ENCODE data around the gene FAM117A. TPM values are rescaled to one million over a fixed set of nuclear protein-coding genes. Genes with fewer than 3 reads are reported as not detected.
A peak's percentile ranks its signal among the peaks of the same experiment; 100 is the strongest.

The FAM117A gene
- total RNA-seq, 1 experiment from 2014 or later = 26.2 TPM

DNA sequence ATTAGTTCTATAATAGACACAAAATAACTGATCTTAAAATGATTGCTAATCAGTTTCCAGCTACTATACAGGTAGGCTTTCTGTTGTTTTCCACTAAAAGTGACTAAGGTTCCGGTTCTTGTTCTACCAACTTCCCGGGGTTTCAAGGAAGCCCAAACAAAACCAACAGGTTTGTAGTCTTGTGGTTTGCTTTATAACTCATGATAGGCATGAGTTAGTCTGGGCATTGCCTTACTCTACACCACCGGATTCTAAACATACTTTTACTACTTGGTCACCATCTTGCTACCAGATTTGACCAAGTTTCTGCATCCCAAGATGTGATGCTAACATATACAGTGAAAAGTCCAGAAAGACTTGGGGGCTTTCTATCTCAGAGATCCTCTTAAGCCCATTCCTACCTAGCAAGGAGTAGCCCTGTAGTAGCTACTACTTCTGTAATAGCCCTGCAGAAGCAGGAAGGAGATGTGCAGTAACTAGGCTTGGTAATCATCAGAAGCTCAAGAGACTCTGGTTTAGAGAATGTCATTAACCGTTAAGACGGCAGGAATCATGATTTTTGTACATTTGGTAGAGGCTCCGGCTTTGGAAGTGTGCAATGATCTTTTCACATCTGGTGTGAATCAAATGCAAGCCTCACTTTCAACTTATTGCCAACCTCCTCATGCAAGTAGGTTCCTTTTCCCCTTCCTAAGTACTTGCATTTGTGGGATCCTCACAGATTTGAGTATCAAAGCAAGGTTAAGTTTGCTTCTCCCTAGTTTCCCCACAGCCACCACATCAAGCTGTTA is 1.6 kb downstream of the FAM117A start:
- DNase-seq (ENCODE audit: low spot score) = no peak
- Mint-ChIP-seq H3K27me3 (ENCODE audit: low read depth) (peaks cover 24% of the 10 kb centered on the region), H3K36me3 (peaks cover 9% of the 10 kb centered on the region), H3K9me3 (peaks cover 3% of the 10 kb centered on the region; the same call in 1 of the 2 replicates), H3K27ac (no peak overlapping the region), H3K4me1 (peaks cover 43% of the 10 kb centered on the region), H3K4me3 (peak overlapping the region; percentile 93)
- CTCF ChIA-PET = interaction anchor here (1.0 to 3.1 kb wide), 6 partner anchors 11 to 234 kb away, joined by 3 to 22 read pairs (median 6); partner anchors contain the start of genes KAT7 and SLC35B1
- TF ChIP-seq ESRRA (CRISPR knock-in tag; IDR thresholded peaks at IDR 0.05; ENCODE audit: borderline replicate concordance) = no peak
- TF ChIP-seq ETV6 (CRISPR knock-in tag; IDR thresholded peaks at IDR 0.05) = no peak
- TF ChIP-seq, protein P1, sequence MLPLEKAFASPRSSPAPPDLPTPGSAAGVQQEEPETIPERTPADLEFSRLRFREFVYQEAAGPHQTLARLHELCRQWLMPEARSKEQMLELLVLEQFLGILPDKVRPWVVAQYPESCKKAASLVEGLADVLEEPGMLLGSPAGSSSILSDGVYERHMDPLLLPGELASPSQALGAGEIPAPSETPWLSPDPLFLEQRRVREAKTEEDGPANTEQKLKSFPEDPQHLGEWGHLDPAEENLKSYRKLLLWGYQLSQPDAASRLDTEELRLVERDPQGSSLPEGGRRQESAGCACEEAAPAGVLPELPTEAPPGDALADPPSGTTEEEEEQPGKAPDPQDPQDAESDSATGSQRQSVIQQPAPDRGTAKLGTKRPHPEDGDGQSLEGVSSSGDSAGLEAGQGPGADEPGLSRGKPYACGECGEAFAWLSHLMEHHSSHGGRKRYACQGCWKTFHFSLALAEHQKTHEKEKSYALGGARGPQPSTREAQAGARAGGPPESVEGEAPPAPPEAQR (CRISPR knock-in tag; IDR thresholded peaks at IDR 0.05) = no peak
- POLR2A ChIA-PET = interaction anchor here (0.6 to 2.5 kb wide), 3 partner anchors 26 to 54 kb away, joined by 5 to 12 read pairs (median 5); partner anchors contain the start of genes KAT7 and SLC35B1
- ATAC-seq = no peak

DNA sequence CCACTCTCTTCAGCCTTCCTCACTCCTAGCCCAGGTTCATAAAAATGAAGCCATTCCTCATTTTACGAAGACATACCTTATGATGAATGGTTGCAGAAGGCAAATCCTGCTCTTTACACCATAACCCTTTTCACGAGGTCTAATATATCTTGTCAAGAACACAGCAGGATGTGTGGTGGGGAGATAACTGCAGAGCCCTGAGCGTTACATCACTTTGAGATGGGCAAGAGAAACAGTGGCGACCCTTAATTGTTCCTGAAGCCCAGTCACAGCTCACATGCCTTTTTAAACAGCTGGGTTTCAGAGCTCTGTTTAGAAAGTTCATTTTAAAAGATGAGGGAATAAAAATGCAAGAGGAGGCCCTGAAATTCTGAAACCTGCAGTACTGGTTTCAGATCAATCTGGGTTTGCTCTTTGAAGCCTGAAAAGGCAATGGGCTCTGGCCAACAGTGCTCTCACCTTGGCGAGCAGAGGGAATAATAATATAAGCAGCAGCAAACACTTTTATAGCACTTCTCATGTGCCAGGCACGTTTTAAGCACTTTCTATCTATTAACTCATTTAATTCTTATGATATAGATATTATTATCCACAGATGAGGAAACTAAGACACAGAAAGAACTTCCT is 2.9 kb downstream of the FAM117A start:
- Mint-ChIP-seq H3K27me3 (ENCODE audit: low read depth) (peaks cover 12% of the 10 kb centered on the region), H3K36me3 (peaks cover 9% of the 10 kb centered on the region), H3K4me3 (no peak overlapping the region), H3K9me3 (peaks cover 3% of the 10 kb centered on the region; the same call in 1 of the 2 replicates), H3K27ac (no peak overlapping the region), H3K4me1 (peaks cover 54% of the 10 kb centered on the region)
- CTCF ChIA-PET = interaction anchor here (1.0 kb wide), 2 partner anchors 53 to 193 kb away, joined by 3 read pairs; partner anchors contain the start of gene SLC35B1
- ATAC-seq (no peak), DNase-seq (ENCODE audit: low spot score) (no peak)
- POLR2A ChIA-PET = interaction anchor here (0.5 to 0.6 kb wide), 2 partner anchors 55 to 1831 kb away, joined by 4 read pairs; no protein-coding TSS in a partner anchor
- TF ChIP-seq HMGA2 (CRISPR knock-in tag; IDR thresholded peaks at IDR 0.05) (no peak), ELF4 (CRISPR knock-in tag; IDR thresholded peaks at IDR 0.05; ENCODE audit: low read depth) (no peak)
- TF ChIP-seq, protein P2, sequence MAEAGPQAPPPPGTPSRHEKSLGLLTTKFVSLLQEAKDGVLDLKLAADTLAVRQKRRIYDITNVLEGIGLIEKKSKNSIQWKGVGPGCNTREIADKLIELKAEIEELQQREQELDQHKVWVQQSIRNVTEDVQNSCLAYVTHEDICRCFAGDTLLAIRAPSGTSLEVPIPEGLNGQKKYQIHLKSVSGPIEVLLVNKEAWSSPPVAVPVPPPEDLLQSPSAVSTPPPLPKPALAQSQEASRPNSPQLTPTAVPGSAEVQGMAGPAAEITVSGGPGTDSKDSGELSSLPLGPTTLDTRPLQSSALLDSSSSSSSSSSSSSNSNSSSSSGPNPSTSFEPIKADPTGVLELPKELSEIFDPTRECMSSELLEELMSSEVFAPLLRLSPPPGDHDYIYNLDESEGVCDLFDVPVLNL (CRISPR knock-in tag; IDR thresholded peaks at IDR 0.05; ENCODE audit: borderline replicate concordance, low read depth) = no peak

DNA sequence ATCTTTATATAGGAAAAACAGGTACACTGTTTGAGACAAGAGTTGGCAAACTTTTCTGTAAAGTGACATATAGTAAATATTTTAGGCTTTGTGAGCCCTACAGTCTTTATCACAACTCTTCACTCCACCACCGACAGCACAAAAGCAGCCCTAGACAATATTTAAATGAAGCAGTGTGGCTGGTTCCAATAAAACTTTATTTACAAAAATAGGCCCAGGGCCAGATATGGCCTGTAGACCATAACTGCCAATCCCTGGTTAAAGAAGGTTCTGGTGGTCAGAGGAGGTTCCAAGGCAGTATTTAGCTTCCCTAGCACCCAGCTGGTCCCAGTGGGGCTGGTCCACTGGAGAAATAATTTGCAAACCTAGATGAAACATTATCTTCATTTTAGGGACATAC is 3.6 kb downstream of the FAM117A start:
- CTCF ChIA-PET = no interaction called here
- peaks cover 60% of the 10 kb centered on the region for H3K4me1 Mint-ChIP-seq
- no peak for ATAC-seq
- H3K4me3 Mint-ChIP-seq = no peak overlapping the region
- peaks cover 5% of the 10 kb centered on the region for H3K27me3 Mint-ChIP-seq (ENCODE audit: low read depth)
- 0 out of 2 replicates have a peak overlapping the region, but pooled peaks have one; percentile 19 for H3K27ac Mint-ChIP-seq
- TF ChIP-seq, protein P3, sequence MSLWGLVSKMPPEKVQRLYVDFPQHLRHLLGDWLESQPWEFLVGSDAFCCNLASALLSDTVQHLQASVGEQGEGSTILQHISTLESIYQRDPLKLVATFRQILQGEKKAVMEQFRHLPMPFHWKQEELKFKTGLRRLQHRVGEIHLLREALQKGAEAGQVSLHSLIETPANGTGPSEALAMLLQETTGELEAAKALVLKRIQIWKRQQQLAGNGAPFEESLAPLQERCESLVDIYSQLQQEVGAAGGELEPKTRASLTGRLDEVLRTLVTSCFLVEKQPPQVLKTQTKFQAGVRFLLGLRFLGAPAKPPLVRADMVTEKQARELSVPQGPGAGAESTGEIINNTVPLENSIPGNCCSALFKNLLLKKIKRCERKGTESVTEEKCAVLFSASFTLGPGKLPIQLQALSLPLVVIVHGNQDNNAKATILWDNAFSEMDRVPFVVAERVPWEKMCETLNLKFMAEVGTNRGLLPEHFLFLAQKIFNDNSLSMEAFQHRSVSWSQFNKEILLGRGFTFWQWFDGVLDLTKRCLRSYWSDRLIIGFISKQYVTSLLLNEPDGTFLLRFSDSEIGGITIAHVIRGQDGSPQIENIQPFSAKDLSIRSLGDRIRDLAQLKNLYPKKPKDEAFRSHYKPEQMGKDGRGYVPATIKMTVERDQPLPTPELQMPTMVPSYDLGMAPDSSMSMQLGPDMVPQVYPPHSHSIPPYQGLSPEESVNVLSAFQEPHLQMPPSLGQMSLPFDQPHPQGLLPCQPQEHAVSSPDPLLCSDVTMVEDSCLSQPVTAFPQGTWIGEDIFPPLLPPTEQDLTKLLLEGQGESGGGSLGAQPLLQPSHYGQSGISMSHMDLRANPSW (CRISPR knock-in tag; conservative IDR thresholded peaks at IDR 0.05; ENCODE audit: low read depth) = no peak
- TF ChIP-seq, protein P4, sequence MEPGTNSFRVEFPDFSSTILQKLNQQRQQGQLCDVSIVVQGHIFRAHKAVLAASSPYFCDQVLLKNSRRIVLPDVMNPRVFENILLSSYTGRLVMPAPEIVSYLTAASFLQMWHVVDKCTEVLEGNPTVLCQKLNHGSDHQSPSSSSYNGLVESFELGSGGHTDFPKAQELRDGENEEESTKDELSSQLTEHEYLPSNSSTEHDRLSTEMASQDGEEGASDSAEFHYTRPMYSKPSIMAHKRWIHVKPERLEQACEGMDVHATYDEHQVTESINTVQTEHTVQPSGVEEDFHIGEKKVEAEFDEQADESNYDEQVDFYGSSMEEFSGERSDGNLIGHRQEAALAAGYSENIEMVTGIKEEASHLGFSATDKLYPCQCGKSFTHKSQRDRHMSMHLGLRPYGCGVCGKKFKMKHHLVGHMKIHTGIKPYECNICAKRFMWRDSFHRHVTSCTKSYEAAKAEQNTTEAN (CRISPR knock-in tag; IDR thresholded peaks at IDR 0.05) = no peak
- no peak for TF ChIP-seq IRF2 (CRISPR knock-in tag; IDR thresholded peaks at IDR 0.05; ENCODE audit: borderline replicate concordance, low read depth)
- no peak for TF ChIP-seq SP1 (CRISPR knock-in tag; conservative IDR thresholded peaks at IDR 0.05)
- TF ChIP-seq, protein P5, sequence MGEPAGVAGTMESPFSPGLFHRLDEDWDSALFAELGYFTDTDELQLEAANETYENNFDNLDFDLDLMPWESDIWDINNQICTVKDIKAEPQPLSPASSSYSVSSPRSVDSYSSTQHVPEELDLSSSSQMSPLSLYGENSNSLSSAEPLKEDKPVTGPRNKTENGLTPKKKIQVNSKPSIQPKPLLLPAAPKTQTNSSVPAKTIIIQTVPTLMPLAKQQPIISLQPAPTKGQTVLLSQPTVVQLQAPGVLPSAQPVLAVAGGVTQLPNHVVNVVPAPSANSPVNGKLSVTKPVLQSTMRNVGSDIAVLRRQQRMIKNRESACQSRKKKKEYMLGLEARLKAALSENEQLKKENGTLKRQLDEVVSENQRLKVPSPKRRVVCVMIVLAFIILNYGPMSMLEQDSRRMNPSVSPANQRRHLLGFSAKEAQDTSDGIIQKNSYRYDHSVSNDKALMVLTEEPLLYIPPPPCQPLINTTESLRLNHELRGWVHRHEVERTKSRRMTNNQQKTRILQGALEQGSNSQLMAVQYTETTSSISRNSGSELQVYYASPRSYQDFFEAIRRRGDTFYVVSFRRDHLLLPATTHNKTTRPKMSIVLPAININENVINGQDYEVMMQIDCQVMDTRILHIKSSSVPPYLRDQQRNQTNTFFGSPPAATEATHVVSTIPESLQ (CRISPR knock-in tag; IDR thresholded peaks at IDR 0.05) = no peak
- no peak for TF ChIP-seq HMGA2 (CRISPR knock-in tag; IDR thresholded peaks at IDR 0.05)
- POLR2A ChIA-PET = no interaction called here
- DNase-seq (ENCODE audit: low spot score) = no peak
- H3K9me3 Mint-ChIP-seq = peaks cover 3% of the 10 kb centered on the region; the same call in 1 of the 2 replicates
- H3K36me3 Mint-ChIP-seq = peaks cover 9% of the 10 kb centered on the region
